ENCODE results near the gene OR52E2.

DNA sequence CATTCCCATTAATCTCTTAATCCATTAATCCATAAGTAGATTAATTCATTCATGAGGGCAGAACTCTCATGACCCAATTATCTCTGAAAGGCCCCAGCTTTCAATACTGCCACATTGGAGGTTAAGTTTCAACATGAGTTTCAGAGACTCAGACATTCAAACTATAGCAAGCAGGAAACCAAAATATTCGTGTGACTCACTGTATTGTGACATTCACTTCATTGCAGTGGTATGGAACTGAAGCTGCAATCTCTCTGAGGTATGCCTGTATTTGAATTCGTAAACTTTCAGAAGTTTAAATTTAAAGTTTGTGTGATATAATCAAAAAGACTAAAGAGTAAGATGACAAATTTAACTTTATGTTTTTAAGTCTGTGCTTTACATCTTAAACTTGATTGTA, 16.0 kb downstream of the OR52E2 start:
- TF ChIP-seq, protein P1, sequence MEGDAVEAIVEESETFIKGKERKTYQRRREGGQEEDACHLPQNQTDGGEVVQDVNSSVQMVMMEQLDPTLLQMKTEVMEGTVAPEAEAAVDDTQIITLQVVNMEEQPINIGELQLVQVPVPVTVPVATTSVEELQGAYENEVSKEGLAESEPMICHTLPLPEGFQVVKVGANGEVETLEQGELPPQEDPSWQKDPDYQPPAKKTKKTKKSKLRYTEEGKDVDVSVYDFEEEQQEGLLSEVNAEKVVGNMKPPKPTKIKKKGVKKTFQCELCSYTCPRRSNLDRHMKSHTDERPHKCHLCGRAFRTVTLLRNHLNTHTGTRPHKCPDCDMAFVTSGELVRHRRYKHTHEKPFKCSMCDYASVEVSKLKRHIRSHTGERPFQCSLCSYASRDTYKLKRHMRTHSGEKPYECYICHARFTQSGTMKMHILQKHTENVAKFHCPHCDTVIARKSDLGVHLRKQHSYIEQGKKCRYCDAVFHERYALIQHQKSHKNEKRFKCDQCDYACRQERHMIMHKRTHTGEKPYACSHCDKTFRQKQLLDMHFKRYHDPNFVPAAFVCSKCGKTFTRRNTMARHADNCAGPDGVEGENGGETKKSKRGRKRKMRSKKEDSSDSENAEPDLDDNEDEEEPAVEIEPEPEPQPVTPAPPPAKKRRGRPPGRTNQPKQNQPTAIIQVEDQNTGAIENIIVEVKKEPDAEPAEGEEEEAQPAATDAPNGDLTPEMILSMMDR (IDR thresholded peaks at IDR 0.05; ENCODE audit: low read length): no peak
- TF ChIP-seq EZH2 (optimal IDR thresholded peaks at IDR 0.05; ENCODE audit: low read depth, low read length): no peak
